Measurements from ENCODE around the gene SLC6A8.

Gene SLC6A8

GRCh38 chrX:153707406-153707805 lies 19.7 kb downstream of the SLC6A8 start:
- H3K9me3 ChIP-seq (ENCODE audit: low read depth, low read length), result no peaks in the 10 kb centered on the region
- DNase-seq (ENCODE audit: low read depth, low spot score), result no peak
- H3K4me3 ChIP-seq, result no peak overlapping the region
- H3K27ac ChIP-seq, result no peak overlapping the region
- no peak overlapping the region for H3K9ac ChIP-seq (ENCODE audit: insufficient read length)
- no peak for TF ChIP-seq FOXP2 (optimal IDR thresholded peaks at IDR 0.05; ENCODE audit: control extremely low read depth, extremely low read length, insufficient read depth)
- no peak for TF ChIP-seq EZH2 (IDR thresholded peaks at IDR 0.05)
- no peak for TF ChIP-seq POLR2AphosphoS5 (IDR thresholded peaks at IDR 0.05; ENCODE audit: borderline replicate concordance, low read depth, low read length)
- no peaks in the 10 kb centered on the region; the same call in 1 of the 2 replicates for H3K36me3 ChIP-seq (ENCODE audit: insufficient read depth, low read length)

GRCh38 chrX:153708415-153708814 lies 20.7 kb downstream of the SLC6A8 start:
- Histone ChIP-seq H3K9me3 (ENCODE audit: low read depth, low read length) (no peaks in the 10 kb centered on the region), H3K27ac (no peak overlapping the region), H3K9ac (ENCODE audit: insufficient read length) (no peak overlapping the region), H3K36me3 (ENCODE audit: insufficient read depth, low read length) (no peaks in the 10 kb centered on the region; the same call in 1 of the 2 replicates), H3K4me3 (no peak overlapping the region)
- DNase-seq (ENCODE audit: low read depth, low spot score), result no peak
- TF ChIP-seq FOXP2 (optimal IDR thresholded peaks at IDR 0.05; ENCODE audit: control extremely low read depth, extremely low read length, insufficient read depth) (no peak), EZH2 (IDR thresholded peaks at IDR 0.05) (no peak)

GRCh38 chrX:153709726-153710674 lies 22.3 kb downstream of the SLC6A8 start:
- no peak for TF ChIP-seq POLR2AphosphoS5 (IDR thresholded peaks at IDR 0.05; ENCODE audit: borderline replicate concordance, low read depth, low read length)
- TF ChIP-seq FOXP2 (optimal IDR thresholded peaks at IDR 0.05; ENCODE audit: control extremely low read depth, extremely low read length, insufficient read depth), result no peak
- no peak for TF ChIP-seq EZH2 (IDR thresholded peaks at IDR 0.05)

GRCh38 chrX:153714256-153714655 lies 26.5 kb downstream of the SLC6A8 start:
- Histone ChIP-seq H3K9me3 (ENCODE audit: low read depth, low read length) (no peaks in the 10 kb centered on the region), H3K36me3 (ENCODE audit: insufficient read depth, low read length) (peaks cover 16% of the 10 kb centered on the region), H3K4me3 (no peak overlapping the region), H3K9ac (ENCODE audit: insufficient read length) (no peak overlapping the region), H3K27ac (no peak overlapping the region)
- no peak for DNase-seq (ENCODE audit: low read depth, low spot score)
- TF ChIP-seq POLR2AphosphoS5 (IDR thresholded peaks at IDR 0.05; ENCODE audit: borderline replicate concordance, low read depth, low read length), result no peak
- no peak for TF ChIP-seq FOXP2 (optimal IDR thresholded peaks at IDR 0.05; ENCODE audit: control extremely low read depth, extremely low read length, insufficient read depth)
- no peak for TF ChIP-seq EZH2 (IDR thresholded peaks at IDR 0.05)

More at GRCh38 chrX:153709726-153710674, 22.3 kb downstream of the SLC6A8 start:
- Histone ChIP-seq H3K4me3 (no peak overlapping the region), H3K9me3 (ENCODE audit: low read depth, low read length) (no peaks in the 10 kb centered on the region), H3K36me3 (ENCODE audit: insufficient read depth, low read length) (peaks cover 9% of the 10 kb centered on the region; the same call in 1 of the 2 replicates), H3K9ac (ENCODE audit: insufficient read length) (no peak overlapping the region), H3K27ac (no peak overlapping the region)
- no peak for DNase-seq (ENCODE audit: low read depth, low spot score)

- no peak for DNase-seq (ENCODE audit: low read depth, low spot score)
- Histone ChIP-seq H3K4me3 (no peak overlapping the region), H3K27ac (no peak overlapping the region), H3K36me3 (ENCODE audit: insufficient read depth, low read length) (peaks cover 40% of the 10 kb centered on the region), H3K9me3 (ENCODE audit: low read depth, low read length) (no peaks in the 10 kb centered on the region), H3K9ac (ENCODE audit: insufficient read length) (no peak overlapping the region)
- TF ChIP-seq POLR2AphosphoS5 (IDR thresholded peaks at IDR 0.05; ENCODE audit: borderline replicate concordance, low read depth, low read length), result no peak
Observed at GRCh38 chrX:153717445-153717844, 29.7 kb downstream of the SLC6A8 start.

- no peak overlapping the region for H3K27ac ChIP-seq
- H3K36me3 ChIP-seq (ENCODE audit: insufficient read depth, low read length), result peaks cover 42% of the 10 kb centered on the region
- no peak for DNase-seq (ENCODE audit: low read depth, low spot score)
- no peaks in the 10 kb centered on the region for H3K9me3 ChIP-seq (ENCODE audit: low read depth, low read length)
- H3K4me3 ChIP-seq, result no peak overlapping the region
- TF ChIP-seq FOXP2 (optimal IDR thresholded peaks at IDR 0.05; ENCODE audit: control extremely low read depth, extremely low read length, insufficient read depth) (no peak), EZH2 (IDR thresholded peaks at IDR 0.05) (no peak), POLR2AphosphoS5 (IDR thresholded peaks at IDR 0.05; ENCODE audit: borderline replicate concordance, low read depth, low read length) (no peak)
- H3K9ac ChIP-seq (ENCODE audit: insufficient read length), result no peak overlapping the region
Observed at GRCh38 chrX:153719238-153719637, 31.5 kb downstream of the SLC6A8 start.

GRCh38 chrX:153719701-153720100 lies 32.0 kb downstream of the SLC6A8 start:
- no peak for DNase-seq (ENCODE audit: low read depth, low spot score)
- TF ChIP-seq FOXP2 (optimal IDR thresholded peaks at IDR 0.05; ENCODE audit: control extremely low read depth, extremely low read length, insufficient read depth) (no peak), EZH2 (IDR thresholded peaks at IDR 0.05) (no peak), POLR2AphosphoS5 (IDR thresholded peaks at IDR 0.05; ENCODE audit: borderline replicate concordance, low read depth, low read length) (no peak)
- H3K27ac ChIP-seq, result no peak overlapping the region
- peaks cover 37% of the 10 kb centered on the region for H3K36me3 ChIP-seq (ENCODE audit: insufficient read depth, low read length)
- no peak overlapping the region for H3K4me3 ChIP-seq
- no peaks in the 10 kb centered on the region for H3K9me3 ChIP-seq (ENCODE audit: low read depth, low read length)
- H3K9ac ChIP-seq (ENCODE audit: insufficient read length), result no peak overlapping the region

GRCh38 chrX:153722704-153723350 lies 35.1 kb downstream of the SLC6A8 start:
- DNase-seq (ENCODE audit: low read depth, low spot score), result no peak
- H3K4me3 ChIP-seq, result peak overlapping the region; percentile 81
- no peaks in the 10 kb centered on the region for H3K9me3 ChIP-seq (ENCODE audit: low read depth, low read length)
- TF ChIP-seq POLR2AphosphoS5 (IDR thresholded peaks at IDR 0.05; ENCODE audit: borderline replicate concordance, low read depth, low read length), result no peak
- TF ChIP-seq FOXP2 (optimal IDR thresholded peaks at IDR 0.05; ENCODE audit: control extremely low read depth, extremely low read length, insufficient read depth), result no peak
- no peak for TF ChIP-seq EZH2 (IDR thresholded peaks at IDR 0.05)
- no peak overlapping the region for H3K27ac ChIP-seq
- H3K36me3 ChIP-seq (ENCODE audit: insufficient read depth, low read length), result peaks cover 27% of the 10 kb centered on the region
- peak overlapping the region; percentile 81 for H3K9ac ChIP-seq (ENCODE audit: insufficient read length)

All from SK-N-MC (cell line).